K562 (cell line): ENCODE data around the gene CHRDL2. TPM values are rescaled to one million over a fixed set of nuclear protein-coding genes. Genes with fewer than 3 reads are reported as not detected.

Experiments
- ESRRB ChIP-seq: fragments of 250-450 bp; sonication (Bioruptor Pico); IDR thresholded peaks from 2 replicates; pipeline ENCODE4 v1.5.0; 2020; ENCODE audit warnings: mild to moderate bottlenecking, moderate library complexity, borderline replicate concordance
- ETV6 ChIP-seq, 3 experiments: fragments of 150-350 bp in 1 of 3; sonication (generic) in 1 of 3; formaldehyde crosslinking in 1 of 3; IDR thresholded peaks; 2 replicates each; pipeline versions ENCODE4 v1.6.1 to v1.8.0; 2014 to 2022; ENCODE audit warnings: borderline replicate concordance in 2 of 3, low read depth in 2 of 3, antibody characterized with exemption in 1 of 3, low read length in 1 of 3, mild to moderate bottlenecking in 1 of 3, missing genetic modification reagents in 1 of 3
- MTA2 ChIP-seq: fragments of 450-650 bp; IDR thresholded peaks from 2 replicates; pipeline ENCODE4 v1.6.1; 2016; ENCODE audit warnings: low read depth
- PHB2 ChIP-seq: fragments of 450-650 bp; IDR thresholded peaks from 2 replicates; pipeline ENCODE4 v1.6.1; 2017; ENCODE audit warnings: low read depth
- SMAD4 ChIP-seq: fragments of 250-450 bp; sonication (Bioruptor Pico); conservative IDR thresholded peaks from 2 replicates; pipeline ENCODE4 v1.8.0; 2021; ENCODE audit warnings: inconsistent platforms, mild to moderate bottlenecking, moderate library complexity
- SNRNP70 ChIP-seq: fragments of 200-400 bp; formaldehyde crosslinking; optimal IDR thresholded peaks from 2 replicates; pipeline ENCODE3; 2017; ENCODE audit warnings: low read depth, low read length
- TCF15 ChIP-seq: fragments of 250-450 bp; sonication (Bioruptor Pico); IDR thresholded peaks from 2 replicates; pipeline ENCODE4 v1.8.0; 2022; ENCODE audit warnings: moderate library complexity, mild to moderate bottlenecking, inconsistent platforms
- XRCC3 ChIP-seq: fragments of 450-650 bp; IDR thresholded peaks from 2 replicates; pipeline ENCODE4 v1.6.1; 2017; ENCODE audit warnings: mild to moderate bottlenecking, moderate library complexity
- ZBTB1 ChIP-seq: sonication (generic); formaldehyde crosslinking; IDR thresholded peaks from 2 replicates; pipeline ENCODE4 v1.8.1; 2023; ENCODE audit warnings: missing genetic modification reagents, low read depth, mild to moderate bottlenecking, borderline replicate concordance
- ZNF609 ChIP-seq: sonication (generic); formaldehyde crosslinking; IDR thresholded peaks from 2 replicates; pipeline ENCODE4 v1.8.1; 2023; ENCODE audit warnings: missing genetic modification reagents, mild to moderate bottlenecking, borderline replicate concordance
- polyA plus RNA-seq, 8 experiments: library from polyadenylated mRNA; depleted of rRNA in 4 of 8; stranded (reverse) in 5 of 8; unstranded in 3 of 8; fragments of >200 nt; fragmentation: Nextera tagmentation in 2 of 8; fragmentation: Illumina TruSeq in 1 of 8; extraction: Ambion mirVana in 2 of 8; extraction: Trizol in 1 of 8; gene quantifications; 2 replicates each; pipeline versions ENCODE4 v1.2.1 to v1.2.3, GENCODE V29; 2011 to 2014; ENCODE audit warnings: inconsistent platforms in 1 of 8, missing spikeins in 1 of 8
- total RNA-seq, 7 experiments: library from RNA; depleted of rRNA in 6 of 7; stranded (reverse); fragments of >200 nt in 6 of 7; fragmentation: Illumina TruSeq in 2 of 7; extraction: Trizol in 2 of 7; gene quantifications; 2 replicates each; pipeline versions ENCODE4 v1.2.1 to v1.2.3, GENCODE V29; 2011 to 2021; ENCODE audit warnings: low replicate concordance in 1 of 7
- TF ChIP-seq, protein P1 (sequence below): sonication (generic); formaldehyde crosslinking; IDR thresholded peaks from 2 replicates; pipeline ENCODE4 v1.8.0; 2022; ENCODE audit warnings: mild to moderate bottlenecking, low read depth, missing genetic modification reagents
- TF ChIP-seq, protein P2 (sequence below): fragments of 450-650 bp; IDR thresholded peaks from 2 replicates; pipeline ENCODE4 v1.6.1; 2017; ENCODE audit warnings: antibody characterized with exemption
- TF ChIP-seq, protein P3 (sequence below): fragments of 250-450 bp; sonication (Bioruptor Pico); IDR thresholded peaks from 2 replicates; pipeline ENCODE4 v1.4.0; 2020; ENCODE audit warnings: mild to moderate bottlenecking, moderate library complexity

CHRDL2 gene
- total and polyA plus RNA-seq, 9 of the 15 experiments (the other 6 are each of a cell fraction or from before 2014, with no cell fraction given) = not detected

DNA sequence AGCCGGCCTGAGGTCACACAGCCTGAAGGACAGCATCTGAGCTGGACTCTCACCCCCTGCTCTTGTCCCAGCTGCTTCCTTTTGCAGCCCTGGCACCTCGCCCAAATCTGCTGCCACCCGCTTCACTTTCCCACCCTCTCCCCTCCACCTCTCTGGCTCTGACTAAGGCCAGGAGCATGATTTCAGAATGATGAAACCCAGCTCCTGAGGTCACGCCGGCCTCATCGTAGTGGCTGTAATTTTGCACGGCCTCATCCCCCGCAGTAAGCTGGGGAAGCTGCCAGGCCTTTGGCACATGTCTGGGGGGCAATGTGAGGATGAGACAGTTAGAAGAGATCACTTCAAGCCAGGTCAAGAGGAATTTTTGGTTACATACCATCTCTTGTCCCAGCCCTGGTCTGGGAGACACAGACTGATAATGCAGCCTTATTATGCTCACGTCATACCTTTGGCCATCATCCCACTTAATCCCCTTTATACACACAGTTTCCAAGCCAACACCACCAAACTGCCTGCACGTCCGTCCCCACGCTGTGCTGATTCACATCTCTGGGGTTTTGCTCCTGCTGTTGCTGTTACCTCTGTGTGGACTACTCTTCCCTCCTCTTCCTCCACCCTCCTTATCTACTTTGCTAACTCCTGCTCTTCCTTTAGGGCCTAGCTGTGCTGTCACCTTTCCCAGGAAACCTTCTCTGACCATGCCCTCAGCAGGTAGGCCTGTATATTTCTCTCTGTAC, 58.1 kb downstream of the CHRDL2 start (continued):
- TF ChIP-seq SMAD4 (CRISPR knock-in tag) (no peak), ETV6 (IDR thresholded peaks at IDR 0.05; ENCODE audit: borderline replicate concordance in 1 of 2, low read depth in 2 of 2, low read length in 1 of 2) (no peak), ETV6 (CRISPR knock-in tag; IDR thresholded peaks at IDR 0.05; ENCODE audit: borderline replicate concordance) (no peak), MTA2 (peak; percentile 21; the same call in 1 of the 2 replicates), PHB2 (no peak), ESRRB (CRISPR knock-in tag) (no peak), ZNF609 (CRISPR knock-in tag) (no peak), ZBTB1 (CRISPR knock-in tag) (no peak), XRCC3 (no peak), TCF15 (CRISPR knock-in tag) (no peak), SNRNP70 (no peak)
- TF ChIP-seq, protein P1, sequence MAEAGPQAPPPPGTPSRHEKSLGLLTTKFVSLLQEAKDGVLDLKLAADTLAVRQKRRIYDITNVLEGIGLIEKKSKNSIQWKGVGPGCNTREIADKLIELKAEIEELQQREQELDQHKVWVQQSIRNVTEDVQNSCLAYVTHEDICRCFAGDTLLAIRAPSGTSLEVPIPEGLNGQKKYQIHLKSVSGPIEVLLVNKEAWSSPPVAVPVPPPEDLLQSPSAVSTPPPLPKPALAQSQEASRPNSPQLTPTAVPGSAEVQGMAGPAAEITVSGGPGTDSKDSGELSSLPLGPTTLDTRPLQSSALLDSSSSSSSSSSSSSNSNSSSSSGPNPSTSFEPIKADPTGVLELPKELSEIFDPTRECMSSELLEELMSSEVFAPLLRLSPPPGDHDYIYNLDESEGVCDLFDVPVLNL = no peak
- TF ChIP-seq, protein P2, sequence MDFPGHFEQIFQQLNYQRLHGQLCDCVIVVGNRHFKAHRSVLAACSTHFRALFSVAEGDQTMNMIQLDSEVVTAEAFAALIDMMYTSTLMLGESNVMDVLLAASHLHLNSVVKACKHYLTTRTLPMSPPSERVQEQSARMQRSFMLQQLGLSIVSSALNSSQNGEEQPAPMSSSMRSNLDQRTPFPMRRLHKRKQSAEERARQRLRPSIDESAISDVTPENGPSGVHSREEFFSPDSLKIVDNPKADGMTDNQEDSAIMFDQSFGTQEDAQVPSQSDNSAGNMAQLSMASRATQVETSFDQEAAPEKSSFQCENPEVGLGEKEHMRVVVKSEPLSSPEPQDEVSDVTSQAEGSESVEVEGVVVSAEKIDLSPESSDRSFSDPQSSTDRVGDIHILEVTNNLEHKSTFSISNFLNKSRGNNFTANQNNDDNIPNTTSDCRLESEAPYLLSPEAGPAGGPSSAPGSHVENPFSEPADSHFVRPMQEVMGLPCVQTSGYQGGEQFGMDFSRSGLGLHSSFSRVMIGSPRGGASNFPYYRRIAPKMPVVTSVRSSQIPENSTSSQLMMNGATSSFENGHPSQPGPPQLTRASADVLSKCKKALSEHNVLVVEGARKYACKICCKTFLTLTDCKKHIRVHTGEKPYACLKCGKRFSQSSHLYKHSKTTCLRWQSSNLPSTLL = no peak
- TF ChIP-seq, protein P3, sequence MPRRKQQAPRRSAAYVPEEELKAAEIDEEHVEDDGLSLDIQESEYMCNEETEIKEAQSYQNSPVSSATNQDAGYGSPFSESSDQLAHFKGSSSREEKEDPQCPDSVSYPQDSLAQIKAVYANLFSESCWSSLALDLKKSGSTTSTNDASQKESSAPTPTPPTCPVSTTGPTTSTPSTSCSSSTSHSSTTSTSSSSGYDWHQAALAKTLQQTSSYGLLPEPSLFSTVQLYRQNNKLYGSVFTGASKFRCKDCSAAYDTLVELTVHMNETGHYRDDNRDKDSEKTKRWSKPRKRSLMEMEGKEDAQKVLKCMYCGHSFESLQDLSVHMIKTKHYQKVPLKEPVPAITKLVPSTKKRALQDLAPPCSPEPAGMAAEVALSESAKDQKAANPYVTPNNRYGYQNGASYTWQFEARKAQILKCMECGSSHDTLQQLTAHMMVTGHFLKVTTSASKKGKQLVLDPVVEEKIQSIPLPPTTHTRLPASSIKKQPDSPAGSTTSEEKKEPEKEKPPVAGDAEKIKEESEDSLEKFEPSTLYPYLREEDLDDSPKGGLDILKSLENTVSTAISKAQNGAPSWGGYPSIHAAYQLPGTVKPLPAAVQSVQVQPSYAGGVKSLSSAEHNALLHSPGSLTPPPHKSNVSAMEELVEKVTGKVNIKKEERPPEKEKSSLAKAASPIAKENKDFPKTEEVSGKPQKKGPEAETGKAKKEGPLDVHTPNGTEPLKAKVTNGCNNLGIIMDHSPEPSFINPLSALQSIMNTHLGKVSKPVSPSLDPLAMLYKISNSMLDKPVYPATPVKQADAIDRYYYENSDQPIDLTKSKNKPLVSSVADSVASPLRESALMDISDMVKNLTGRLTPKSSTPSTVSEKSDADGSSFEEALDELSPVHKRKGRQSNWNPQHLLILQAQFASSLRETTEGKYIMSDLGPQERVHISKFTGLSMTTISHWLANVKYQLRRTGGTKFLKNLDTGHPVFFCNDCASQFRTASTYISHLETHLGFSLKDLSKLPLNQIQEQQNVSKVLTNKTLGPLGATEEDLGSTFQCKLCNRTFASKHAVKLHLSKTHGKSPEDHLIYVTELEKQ (CRISPR knock-in tag) = no peak
